Superior temporal gyrus (tissue), 1 donor: Measurements from ENCODE around the gene TSEN54.

Experiments
- DNase-seq: peaks from one replicate; pipeline ENCODE4 v3.0.0-alpha.2; 2016; ENCODE audit errors: extremely low spot score

Gene TSEN54

GRCh38 chr17:75564195-75564594 lies 47.9 kb downstream of the TSEN54 start:
- no peak for DNase-seq

- no peak for DNase-seq
These were observed 48.7 kb downstream of the TSEN54 start for GRCh38 chr17:75565066-75565465.

- DNase-seq: no peak
These were observed 49.3 kb downstream of the TSEN54 start for GRCh38 chr17:75565618-75566017.

- no peak for DNase-seq
These were observed 50.1 kb downstream of the TSEN54 start for GRCh38 chr17:75566416-75566815.

GRCh38 chr17:75566834-75567233 lies 50.5 kb downstream of the TSEN54 start:
- DNase-seq: no peak

GRCh38 chr17:75568412-75569255 lies 52.3 kb downstream of the TSEN54 start:
- no peak for DNase-seq

- DNase-seq: no peak
These were observed 53.8 kb downstream of the TSEN54 start for GRCh38 chr17:75570034-75570676.

GRCh38 chr17:75570772-75571171 lies 54.4 kb downstream of the TSEN54 start:
- DNase-seq: no peak

- no peak for DNase-seq
These were observed 55.0 kb downstream of the TSEN54 start for GRCh38 chr17:75571197-75571884.

- no peak for DNase-seq
These were observed 55.5 kb downstream of the TSEN54 start for GRCh38 chr17:75571885-75572215.

GRCh38 chr17:75572713-75573539 lies 56.6 kb downstream of the TSEN54 start:
- DNase-seq: no peak

GRCh38 chr17:75573540-75573957 lies 57.2 kb downstream of the TSEN54 start:
- DNase-seq: no peak

GRCh38 chr17:75573994-75574393 lies 57.7 kb downstream of the TSEN54 start:
- DNase-seq: no peak
